ENCODE measurements around the gene INSYN1.
"Not testable (repeated sequence)": the region's sequence is repeated elsewhere in the genome, so short reads cannot be mapped to it uniquely, and the experiment has no call there.

Gene INSYN1

GRCh38 chr15:73794443-73795133 lies 41.4 kb upstream of the INSYN1 start:
- FAIRE-seq = no peak
- TF ChIP-seq, protein P1, sequence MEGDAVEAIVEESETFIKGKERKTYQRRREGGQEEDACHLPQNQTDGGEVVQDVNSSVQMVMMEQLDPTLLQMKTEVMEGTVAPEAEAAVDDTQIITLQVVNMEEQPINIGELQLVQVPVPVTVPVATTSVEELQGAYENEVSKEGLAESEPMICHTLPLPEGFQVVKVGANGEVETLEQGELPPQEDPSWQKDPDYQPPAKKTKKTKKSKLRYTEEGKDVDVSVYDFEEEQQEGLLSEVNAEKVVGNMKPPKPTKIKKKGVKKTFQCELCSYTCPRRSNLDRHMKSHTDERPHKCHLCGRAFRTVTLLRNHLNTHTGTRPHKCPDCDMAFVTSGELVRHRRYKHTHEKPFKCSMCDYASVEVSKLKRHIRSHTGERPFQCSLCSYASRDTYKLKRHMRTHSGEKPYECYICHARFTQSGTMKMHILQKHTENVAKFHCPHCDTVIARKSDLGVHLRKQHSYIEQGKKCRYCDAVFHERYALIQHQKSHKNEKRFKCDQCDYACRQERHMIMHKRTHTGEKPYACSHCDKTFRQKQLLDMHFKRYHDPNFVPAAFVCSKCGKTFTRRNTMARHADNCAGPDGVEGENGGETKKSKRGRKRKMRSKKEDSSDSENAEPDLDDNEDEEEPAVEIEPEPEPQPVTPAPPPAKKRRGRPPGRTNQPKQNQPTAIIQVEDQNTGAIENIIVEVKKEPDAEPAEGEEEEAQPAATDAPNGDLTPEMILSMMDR (IDR thresholded peaks at IDR 0.05; ENCODE audit: insufficient read depth, missing control alignments) = no peak
- no peak for DNase-seq (ENCODE audit: insufficient read length, low spot score)

DNA sequence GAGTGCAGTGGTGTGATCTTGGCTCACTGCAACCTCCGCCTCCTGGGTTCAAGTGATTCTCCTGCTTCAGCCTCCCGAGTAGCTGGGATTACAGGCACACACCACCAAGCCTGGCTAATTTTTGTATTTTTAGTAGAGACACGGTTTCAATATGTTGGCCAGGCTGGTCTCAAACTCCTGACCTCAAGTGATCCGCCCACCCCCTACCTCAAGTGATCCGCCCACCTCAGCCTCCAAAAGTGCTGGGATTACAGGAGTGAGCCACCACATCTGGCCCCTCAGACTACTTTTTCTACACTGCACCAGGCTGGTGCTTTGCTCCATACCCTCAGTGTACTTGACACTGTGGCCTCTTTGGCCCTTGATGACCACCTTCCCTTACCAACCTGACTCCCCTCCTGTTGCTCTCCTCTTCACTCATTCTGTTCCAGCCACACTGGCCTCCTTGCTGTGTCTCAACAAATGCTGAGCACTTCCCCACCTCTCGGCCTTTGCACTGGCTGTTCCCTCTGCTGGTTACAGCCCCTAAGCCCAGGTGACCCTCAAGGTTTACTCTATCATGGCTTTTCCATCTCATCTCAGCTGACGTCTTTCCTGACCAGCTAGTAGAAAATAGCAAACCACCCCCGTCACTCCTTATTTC lies 39.9 kb upstream of the INSYN1 start:
- DNase-seq (ENCODE audit: insufficient read length, low spot score); FAIRE-seq: not testable (repeated sequence)

- TF ChIP-seq, protein P1 (IDR thresholded peaks at IDR 0.05; ENCODE audit: insufficient read depth, missing control alignments) = peak; percentile 4
- DNase-seq (ENCODE audit: insufficient read length, low spot score) (no peak), FAIRE-seq (no peak)
Measured at GRCh38 chr15:73792415-73792814, 39.3 kb upstream of the INSYN1 start.

- no peak for DNase-seq (ENCODE audit: insufficient read length, low spot score)
- no peak for FAIRE-seq
- TF ChIP-seq, protein P1 (IDR thresholded peaks at IDR 0.05; ENCODE audit: insufficient read depth, missing control alignments) = no peak
Measured at GRCh38 chr15:73789521-73790240, 36.5 kb upstream of the INSYN1 start.

DNA sequence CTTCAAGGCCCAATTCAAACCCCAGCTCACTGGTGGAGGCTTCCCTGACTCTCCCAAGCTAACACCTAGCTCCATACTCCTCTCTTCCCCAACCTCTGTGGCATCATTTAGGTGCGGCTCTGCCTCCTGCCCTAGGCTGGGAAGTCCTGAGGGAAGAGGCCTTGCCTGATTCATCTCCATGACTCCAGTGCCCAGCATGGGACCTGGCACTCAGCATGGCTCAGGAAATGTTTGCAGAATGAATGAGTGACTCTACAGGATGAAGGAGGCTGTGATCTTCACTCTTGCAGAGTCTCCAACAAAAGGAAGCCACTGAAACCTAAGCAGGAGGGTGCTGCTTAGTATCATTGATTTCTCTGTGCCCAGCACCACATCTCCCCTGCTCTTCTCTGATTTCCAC lies 34.5 kb upstream of the INSYN1 start:
- TF ChIP-seq, protein P1 (IDR thresholded peaks at IDR 0.05; ENCODE audit: insufficient read depth, missing control alignments) = no peak
- no peak for FAIRE-seq
- no peak for DNase-seq (ENCODE audit: insufficient read length, low spot score)

DNA sequence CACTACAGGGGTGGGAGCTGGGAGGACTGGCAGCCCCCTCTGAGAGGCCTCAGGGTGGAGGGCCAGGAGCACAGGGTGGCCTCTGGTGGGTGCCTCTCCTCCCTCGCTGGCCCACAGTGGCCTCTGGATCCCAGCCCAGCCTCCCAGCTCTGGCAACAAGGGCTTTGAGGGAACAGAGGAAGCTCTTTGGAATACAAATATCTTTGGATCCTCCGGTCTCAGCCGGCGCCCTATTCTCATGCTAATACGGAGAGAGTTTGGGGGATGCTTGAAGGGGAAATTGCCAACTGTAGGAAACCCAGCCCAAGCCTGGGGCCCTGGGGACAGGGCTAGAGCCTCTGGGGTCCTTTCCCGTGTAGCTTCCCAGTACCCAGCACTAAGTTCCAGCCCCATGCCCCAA lies 33.4 kb upstream of the INSYN1 start:
- no peak for DNase-seq (ENCODE audit: insufficient read length, low spot score)
- TF ChIP-seq, protein P1 (IDR thresholded peaks at IDR 0.05; ENCODE audit: insufficient read depth, missing control alignments) = no peak
- FAIRE-seq = no peak

DNA sequence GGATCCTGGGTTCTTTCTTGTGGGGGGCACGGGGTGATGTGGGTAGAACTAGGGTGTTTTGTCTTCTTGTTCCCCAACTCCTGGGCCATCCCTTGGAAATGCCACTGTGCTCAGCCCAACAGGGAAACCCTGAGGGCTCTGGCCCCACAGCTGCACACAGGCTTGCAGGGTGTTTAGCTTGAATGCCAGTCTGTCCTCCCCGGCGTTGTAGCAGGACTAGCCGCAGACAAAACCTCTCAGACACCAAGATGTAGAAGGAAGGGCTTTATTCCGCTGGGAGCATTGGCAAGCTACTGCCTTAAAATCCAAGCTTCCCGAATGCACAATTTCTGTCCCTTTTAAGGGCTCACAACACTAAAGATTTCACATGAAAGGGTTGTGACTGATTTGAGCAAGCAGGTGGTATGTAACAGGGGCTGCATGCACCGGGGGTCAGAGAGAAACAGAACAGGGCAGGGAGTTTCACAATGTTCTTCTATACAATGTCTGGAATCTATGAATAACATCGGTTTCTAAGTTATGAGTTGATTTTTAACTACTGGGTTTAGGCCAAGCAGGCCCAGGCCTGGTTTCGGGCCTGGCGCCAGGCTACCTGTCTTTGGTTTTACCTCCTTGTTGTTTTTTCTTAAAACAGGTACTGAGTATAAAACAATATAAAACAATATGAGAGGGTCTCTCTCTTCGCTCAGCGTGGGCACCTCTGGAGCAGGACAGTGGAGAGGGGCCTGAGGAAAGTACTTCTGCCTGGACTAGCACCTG lies 32.3 kb upstream of the INSYN1 start:
- not testable (repeated sequence) for FAIRE-seq

More for the DNA sequence above, 32.3 kb upstream of the INSYN1 start:
- DNase-seq (ENCODE audit: insufficient read length, low spot score) = not testable (repeated sequence)
